ENCODE results near the gene TULP4. TPM values are rescaled to one million over a fixed set of nuclear protein-coding genes. Genes with fewer than 3 reads are reported as not detected.

TULP4 gene
- polyA plus RNA-seq, 3 donors = 6.5 to 10.6 (median 7.9) TPM

DNA sequence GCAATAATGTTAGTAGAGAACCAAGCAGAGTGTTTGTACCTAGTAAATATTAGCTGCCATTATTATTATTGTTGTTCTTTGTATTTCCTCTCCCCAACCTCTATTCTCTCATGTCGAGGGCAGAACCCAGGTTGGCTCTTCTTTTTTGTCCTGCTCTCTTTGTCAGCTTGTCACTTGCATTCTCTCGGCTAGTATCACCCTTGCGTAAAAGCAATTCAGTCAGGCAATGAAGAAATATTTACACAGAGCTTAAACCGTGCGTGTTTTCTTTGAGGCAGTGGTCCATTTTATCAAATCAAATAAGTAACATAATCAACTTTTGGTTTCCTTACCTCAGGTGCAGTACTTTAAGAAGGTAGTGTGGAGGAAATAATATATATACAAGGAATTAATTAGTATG, 83.9 kb downstream of the TULP4 start:
- H3K79me2 ChIP-seq (ENCODE audit: insufficient read depth, low read length) = no peaks in the 10 kb centered on the region
- Mint-ChIP-seq H3K36me3 (peaks cover 8 to 16% of the 10 kb centered on the region in 2 donors), H3K4me1 (no peaks in the 10 kb centered on the region)

DNA sequence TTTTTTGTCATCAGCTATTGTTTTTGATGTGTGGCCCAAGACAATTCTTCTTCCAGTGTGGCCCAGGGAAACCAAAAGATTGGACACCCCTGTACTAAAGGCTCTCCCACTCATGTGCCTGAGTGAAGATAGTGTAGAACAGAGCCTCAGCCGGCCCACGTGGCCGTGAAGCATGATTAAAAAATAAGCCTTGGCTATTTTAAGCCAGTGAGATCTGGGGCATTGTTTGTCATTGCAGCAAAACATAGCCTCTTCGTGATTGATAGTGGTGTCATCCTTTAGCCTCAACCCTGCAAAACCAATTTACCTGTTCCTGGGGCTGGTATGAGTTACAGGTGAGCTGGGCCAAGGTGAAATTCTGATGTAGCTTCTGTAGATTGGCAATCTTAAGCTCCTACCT, 85.3 kb downstream of the TULP4 start:
- Histone ChIP-seq H3K4me3 (replicated peaks in 1 of 3; ENCODE audit: low read depth in 2 of 3, low read length in 3 of 3) (no peak overlapping the region), H3K79me2 (ENCODE audit: insufficient read depth, low read length) (no peaks in the 10 kb centered on the region), H3K27me3 (ENCODE audit: control insufficient read depth in 2 of 2, insufficient read depth in 2 of 2, low read length in 2 of 2) (no peaks in the 10 kb centered on the region), H3K9ac (ENCODE audit: insufficient read depth, low read length, poor library complexity, severe bottlenecking) (no peak overlapping the region), H3K9me3 (replicated peaks in 1 of 2; ENCODE audit: control insufficient read depth in 1 of 2, insufficient read depth in 1 of 2, low read length in 2 of 2) (peaks cover 11% of the 10 kb centered on the region in 2 donors), H2AFZ (ENCODE audit: insufficient read depth, low read depth, low read length, poor library complexity, severe bottlenecking) (no peak overlapping the region), H3K36me3 (replicated peaks in 1 of 2; ENCODE audit: control insufficient read depth in 1 of 2, insufficient read depth in 2 of 2, low read length in 2 of 2) (no peaks in the 10 kb centered on the region), H3K4me2 (replicated peaks; ENCODE audit: extremely low read depth, low read length, poor library complexity, severe bottlenecking) (no peak overlapping the region), H3K4me1 (ENCODE audit: control insufficient read depth in 1 of 2, insufficient read depth in 2 of 2, low read length in 2 of 2) (no peaks in the 10 kb centered on the region), H3K27ac (ENCODE audit: low read depth in 1 of 2, low read length in 2 of 2) (no peak overlapping the region), H4K20me1 (ENCODE audit: insufficient read depth, low read length) (peaks cover 18% of the 10 kb centered on the region)
- H3K36me3 Mint-ChIP-seq = peaks cover 8 to 14% of the 10 kb centered on the region in 2 donors
- H3K27me3 Mint-ChIP-seq (ENCODE audit: low read depth in 3 of 3) = no peaks in the 10 kb centered on the region
- no peak for DNase-seq
- no peak overlapping the region for H3K4me3 Mint-ChIP-seq
- intact Hi-C loops (cut with micrococcal nuclease) = no loop called here
- H3K9me3 Mint-ChIP-seq = peaks cover 12 to 22% (median 15%) of the 10 kb centered on the region in 7 donors
- H3K27ac Mint-ChIP-seq = no peak overlapping the region
- TF ChIP-seq, protein P1, sequence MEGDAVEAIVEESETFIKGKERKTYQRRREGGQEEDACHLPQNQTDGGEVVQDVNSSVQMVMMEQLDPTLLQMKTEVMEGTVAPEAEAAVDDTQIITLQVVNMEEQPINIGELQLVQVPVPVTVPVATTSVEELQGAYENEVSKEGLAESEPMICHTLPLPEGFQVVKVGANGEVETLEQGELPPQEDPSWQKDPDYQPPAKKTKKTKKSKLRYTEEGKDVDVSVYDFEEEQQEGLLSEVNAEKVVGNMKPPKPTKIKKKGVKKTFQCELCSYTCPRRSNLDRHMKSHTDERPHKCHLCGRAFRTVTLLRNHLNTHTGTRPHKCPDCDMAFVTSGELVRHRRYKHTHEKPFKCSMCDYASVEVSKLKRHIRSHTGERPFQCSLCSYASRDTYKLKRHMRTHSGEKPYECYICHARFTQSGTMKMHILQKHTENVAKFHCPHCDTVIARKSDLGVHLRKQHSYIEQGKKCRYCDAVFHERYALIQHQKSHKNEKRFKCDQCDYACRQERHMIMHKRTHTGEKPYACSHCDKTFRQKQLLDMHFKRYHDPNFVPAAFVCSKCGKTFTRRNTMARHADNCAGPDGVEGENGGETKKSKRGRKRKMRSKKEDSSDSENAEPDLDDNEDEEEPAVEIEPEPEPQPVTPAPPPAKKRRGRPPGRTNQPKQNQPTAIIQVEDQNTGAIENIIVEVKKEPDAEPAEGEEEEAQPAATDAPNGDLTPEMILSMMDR (IDR thresholded peaks at IDR 0.05) = no peak
- H3K4me1 Mint-ChIP-seq = no peaks in the 10 kb centered on the region
- no CpG with 5 or more reads among the region's 4 CpGs for WGBS (ENCODE audit: insufficient coverage)

More for the DNA sequence above, 83.9 kb downstream of the TULP4 start:
- no peaks in the 10 kb centered on the region for H3K4me1 ChIP-seq (ENCODE audit: control insufficient read depth in 1 of 2, insufficient read depth in 2 of 2, low read length in 2 of 2)
- Mint-ChIP-seq H3K4me3 (no peak overlapping the region), H3K27me3 (ENCODE audit: low read depth in 3 of 3) (no peaks in the 10 kb centered on the region), H3K9me3 (peaks cover 15 to 24% (median 20%) of the 10 kb centered on the region in 7 donors), H3K27ac (no peak overlapping the region)
- H3K27ac ChIP-seq (ENCODE audit: low read depth in 1 of 2, low read length in 2 of 2) = no peak overlapping the region
- DNase-seq = no peak
- peaks cover 18% of the 10 kb centered on the region for H4K20me1 ChIP-seq (ENCODE audit: insufficient read depth, low read length)
- H3K36me3 ChIP-seq (replicated peaks in 1 of 2; ENCODE audit: control insufficient read depth in 1 of 2, insufficient read depth in 2 of 2, low read length in 2 of 2) = no peaks in the 10 kb centered on the region
- TF ChIP-seq, protein P1 (IDR thresholded peaks at IDR 0.05) = no peak
- H2AFZ ChIP-seq (ENCODE audit: insufficient read depth, low read depth, low read length, poor library complexity, severe bottlenecking) = no peak overlapping the region
- peaks cover 18% of the 10 kb centered on the region in 2 donors for H3K9me3 ChIP-seq (replicated peaks in 1 of 2; ENCODE audit: control insufficient read depth in 1 of 2, insufficient read depth in 1 of 2, low read length in 2 of 2)
- intact Hi-C loops (cut with micrococcal nuclease) = no loop called here
- no peak overlapping the region for H3K9ac ChIP-seq (ENCODE audit: insufficient read depth, low read length, poor library complexity, severe bottlenecking)
- H3K4me3 ChIP-seq (replicated peaks in 1 of 3; ENCODE audit: low read depth in 2 of 3, low read length in 3 of 3) = no peak overlapping the region
- H3K4me2 ChIP-seq (replicated peaks; ENCODE audit: extremely low read depth, low read length, poor library complexity, severe bottlenecking) = no peak overlapping the region
- H3K27me3 ChIP-seq (ENCODE audit: control insufficient read depth in 2 of 2, insufficient read depth in 2 of 2, low read length in 2 of 2) = no peaks in the 10 kb centered on the region
- no CpG with 5 or more reads among the region's 5 CpGs for WGBS (ENCODE audit: insufficient coverage)
